DOHH2 (cell line): ENCODE data around the gene NUP93.

Source experiments
- H3F3A ChIP-seq: fragments of 200-600 bp; sonication (generic), shearing (Covaris generic); 2 replicates; pipeline ENCODE4 v1.6.0; 2016; ENCODE audit warnings: antibody characterized with exemption, mild to moderate bottlenecking; ENCODE audit not compliant: control insufficient read depth, insufficient read depth
- H3K27ac ChIP-seq: fragments of 200-600 bp; sonication (generic); 2 replicates; pipeline ENCODE4 v1.5.1; 2014; ENCODE audit warnings: low read depth, mild to moderate bottlenecking, low read length, moderate library complexity
- H3K27me3 ChIP-seq: fragments of 200-600 bp; sonication (generic); 2 replicates; pipeline ENCODE4 v1.6.1; 2014; ENCODE audit warnings: mild to moderate bottlenecking, low read length, mixed read lengths; ENCODE audit not compliant: control insufficient read depth
- H3K36me3 ChIP-seq: fragments of 200-600 bp; sonication (generic); 2 replicates; pipeline ENCODE4 v1.6.1; 2014; ENCODE audit warnings: mild to moderate bottlenecking, low read length, moderate library complexity, mixed read lengths; ENCODE audit not compliant: control insufficient read depth
- H3K4me1 ChIP-seq: fragments of 200-600 bp; sonication (generic); 2 replicates; pipeline ENCODE4 v1.6.1; 2014; ENCODE audit warnings: mild to moderate bottlenecking, low read length, mixed read lengths; ENCODE audit not compliant: control insufficient read depth
- H3K4me2 ChIP-seq: fragments of 200-600 bp; sonication (generic); 2 replicates; pipeline ENCODE4 v1.6.0; 2014; ENCODE audit warnings: mild to moderate bottlenecking, low read length, moderate library complexity
- H3K4me3 ChIP-seq: fragments of 200-600 bp; sonication (generic); 2 replicates; pipeline ENCODE4 v1.5.1; 2014; ENCODE audit warnings: mild to moderate bottlenecking, low read length, mixed read lengths
- H3K79me2 ChIP-seq: fragments of 200-600 bp; sonication (generic); 2 replicates; pipeline ENCODE4 v1.6.1; 2014; ENCODE audit warnings: mild to moderate bottlenecking, low read length, mixed read lengths; ENCODE audit not compliant: control insufficient read depth
- H3K9me2 ChIP-seq: fragments of 200-600 bp; sonication (generic); replicated peaks from 2 replicates; pipeline ENCODE4 v1.6.1; 2014; ENCODE audit warnings: mild to moderate bottlenecking, low read length, mixed read lengths; ENCODE audit not compliant: control insufficient read depth
- H3K9me3 ChIP-seq: fragments of 200-600 bp; sonication (generic); 2 replicates; pipeline ENCODE4 v1.6.1; 2014; ENCODE audit warnings: antibody characterized with exemption, low read length, mixed read lengths; ENCODE audit not compliant: control insufficient read depth, insufficient read depth
- H4K20me1 ChIP-seq: fragments of 200-600 bp; sonication (generic); 2 replicates; pipeline ENCODE4 v1.6.0; 2014; ENCODE audit warnings: low read depth, mild to moderate bottlenecking, antibody characterized with exemption, low read length, moderate library complexity; ENCODE audit not compliant: control insufficient read depth, insufficient read depth
- CTCF ChIP-seq: fragments of 200-600 bp; sonication (generic); IDR thresholded peaks from one replicate; pipeline ENCODE4 v1.5.1; 2014; ENCODE audit warnings: antibody characterized with exemption, mild to moderate bottlenecking, low read depth, low read length; ENCODE audit not compliant: poor library complexity, severe bottlenecking
- EZH2phosphoT487 ChIP-seq: fragments of 200-600 bp; sonication (generic); IDR thresholded peaks from 2 replicates; pipeline ENCODE4 v1.6.1; 2017; ENCODE audit warnings: borderline replicate concordance, mild to moderate bottlenecking, antibody characterized with exemption, low read length, moderate library complexity, mixed read lengths

The NUP93 gene

GRCh38 chr16:56758432-56758831 is 28.5 kb downstream of the NUP93 start:
- Histone ChIP-seq H3K9me2 (no peaks in the 10 kb centered on the region), H3K4me1 (no peaks in the 10 kb centered on the region), H4K20me1 (0 out of 2 replicates have a peak, but pooled peaks cover 4% of the 10 kb centered on the region), H3K27me3 (no peaks in the 10 kb centered on the region), H3K79me2 (peaks cover 32% of the 10 kb centered on the region), H3K9me3 (peaks cover 13% of the 10 kb centered on the region), H3K4me2 (no peak overlapping the region), H3F3A (no peaks in the 10 kb centered on the region), H3K36me3 (peaks cover 63% of the 10 kb centered on the region), H3K4me3 (no peak overlapping the region), H3K27ac (no peak overlapping the region)
- no peak for TF ChIP-seq EZH2phosphoT487
- TF ChIP-seq CTCF = no peak

GRCh38 chr16:56758930-56759329 is 29.0 kb downstream of the NUP93 start:
- H3K4me2 ChIP-seq = no peak overlapping the region

GRCh38 chr16:56763291-56763916 is 33.5 kb downstream of the NUP93 start:
- Histone ChIP-seq H3K9me3 (no peaks in the 10 kb centered on the region), H3K27ac (no peak overlapping the region), H3K4me3 (no peak overlapping the region), H3F3A (no peaks in the 10 kb centered on the region), H4K20me1 (0 out of 2 replicates have a peak, but pooled peaks cover under 1% of the 10 kb centered on the region), H3K27me3 (no peaks in the 10 kb centered on the region), H3K36me3 (peaks cover 62% of the 10 kb centered on the region), H3K9me2 (no peaks in the 10 kb centered on the region), H3K79me2 (no peaks in the 10 kb centered on the region; the same call in 1 of the 2 replicates), H3K4me2 (no peak overlapping the region), H3K4me1 (no peaks in the 10 kb centered on the region)
- no peak for TF ChIP-seq EZH2phosphoT487

More at GRCh38 chr16:56758930-56759329, 29.0 kb downstream of the NUP93 start:
- no peaks in the 10 kb centered on the region for H3K4me1 ChIP-seq
- no peak overlapping the region for H3K27ac ChIP-seq
- peaks cover 59% of the 10 kb centered on the region for H3K36me3 ChIP-seq
- H3F3A ChIP-seq = no peaks in the 10 kb centered on the region
- TF ChIP-seq EZH2phosphoT487 (no peak), CTCF (no peak)
- H4K20me1 ChIP-seq = 0 out of 2 replicates have a peak, but pooled peaks cover 4% of the 10 kb centered on the region
- peaks cover 29% of the 10 kb centered on the region for H3K79me2 ChIP-seq
- no peaks in the 10 kb centered on the region for H3K27me3 ChIP-seq
- H3K4me3 ChIP-seq = no peak overlapping the region
- no peaks in the 10 kb centered on the region for H3K9me2 ChIP-seq
- H3K9me3 ChIP-seq = peaks cover 11% of the 10 kb centered on the region; the same call in 1 of the 2 replicates

GRCh38 chr16:56764835-56765234 is 34.9 kb downstream of the NUP93 start:
- Histone ChIP-seq H3K9me3 (no peaks in the 10 kb centered on the region), H3K9me2 (no peaks in the 10 kb centered on the region), H4K20me1 (no peaks in the 10 kb centered on the region), H3F3A (no peaks in the 10 kb centered on the region), H3K27me3 (no peaks in the 10 kb centered on the region), H3K4me2 (no peak overlapping the region), H3K4me3 (no peak overlapping the region), H3K4me1 (no peaks in the 10 kb centered on the region), H3K36me3 (peaks cover 47% of the 10 kb centered on the region), H3K79me2 (no peaks in the 10 kb centered on the region; the same call in 1 of the 2 replicates), H3K27ac (no peak overlapping the region)
- TF ChIP-seq EZH2phosphoT487 (no peak), CTCF (no peak)
